ENCODE measurements around the gene KIAA0232.
"Not testable (repeated sequence)": the region's sequence is repeated elsewhere in the genome, so short reads cannot be mapped to it uniquely, and the experiment has no call there.

Gene KIAA0232

GRCh38 chr4:6778435-6778834 is 4.1 kb upstream of the KIAA0232 start:
- DNase-seq, result no peak

DNA sequence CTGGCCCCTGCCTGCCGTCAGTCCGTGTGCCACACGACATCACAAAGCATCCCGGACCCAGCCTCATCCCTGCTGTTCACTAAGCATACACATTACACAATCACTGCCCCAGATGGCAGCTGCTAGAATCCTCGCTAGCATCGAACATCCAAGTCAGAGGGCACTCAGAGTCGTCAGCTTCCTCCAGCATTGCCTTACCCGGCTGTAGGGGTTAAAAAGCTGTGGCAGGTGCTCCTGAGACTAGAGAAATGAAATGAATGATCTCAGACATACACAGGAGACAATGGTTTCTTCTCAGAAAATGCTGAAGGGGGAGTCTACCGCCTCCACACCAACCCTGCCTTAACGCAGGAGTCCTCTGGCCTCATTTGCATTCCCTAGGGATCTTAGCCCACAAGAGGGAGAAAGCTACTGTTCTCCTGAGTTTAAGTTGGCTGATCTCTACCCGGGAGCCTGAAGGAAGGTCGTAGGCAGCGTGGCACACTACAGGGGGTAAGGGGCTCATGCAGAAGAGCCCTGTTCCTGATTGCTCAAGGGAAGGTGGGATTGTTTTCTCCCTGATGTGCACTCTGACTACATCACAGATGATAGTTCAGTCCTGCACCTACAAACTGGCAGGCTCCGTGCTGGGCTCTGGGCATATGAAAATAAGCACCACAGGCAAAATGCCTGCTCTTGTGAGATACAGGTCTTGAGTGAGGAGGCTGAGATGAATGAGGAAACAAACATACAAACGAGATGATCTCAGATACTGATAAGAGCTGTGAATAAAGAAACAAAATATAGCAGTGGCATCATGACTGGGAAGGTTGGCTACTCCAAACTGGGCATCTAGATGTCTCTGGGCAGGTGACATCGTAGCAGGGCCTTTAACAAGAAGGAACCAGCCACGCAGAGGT is 2.6 kb upstream of the KIAA0232 start:
- no peak for DNase-seq

DNA sequence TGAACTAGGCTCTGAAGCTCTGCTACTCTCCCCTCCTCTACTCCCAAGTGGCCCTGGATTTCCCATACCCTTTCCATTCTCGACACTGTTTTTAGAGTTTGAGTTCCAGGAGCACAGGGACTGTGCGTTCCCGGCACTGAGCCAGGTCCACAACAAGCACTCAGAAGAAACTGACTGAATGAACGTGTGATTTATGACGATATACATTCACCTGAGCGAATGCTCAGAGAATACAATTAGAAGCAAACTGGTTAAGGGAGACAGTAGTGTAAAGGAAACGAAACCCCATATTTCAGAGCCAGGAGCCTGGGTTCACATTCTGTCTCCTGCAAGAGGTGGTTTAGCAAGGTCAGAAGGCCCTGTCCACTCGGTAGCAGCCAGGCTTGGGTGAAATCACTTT is 1.4 kb upstream of the KIAA0232 start:
- no peak for DNase-seq

DNA sequence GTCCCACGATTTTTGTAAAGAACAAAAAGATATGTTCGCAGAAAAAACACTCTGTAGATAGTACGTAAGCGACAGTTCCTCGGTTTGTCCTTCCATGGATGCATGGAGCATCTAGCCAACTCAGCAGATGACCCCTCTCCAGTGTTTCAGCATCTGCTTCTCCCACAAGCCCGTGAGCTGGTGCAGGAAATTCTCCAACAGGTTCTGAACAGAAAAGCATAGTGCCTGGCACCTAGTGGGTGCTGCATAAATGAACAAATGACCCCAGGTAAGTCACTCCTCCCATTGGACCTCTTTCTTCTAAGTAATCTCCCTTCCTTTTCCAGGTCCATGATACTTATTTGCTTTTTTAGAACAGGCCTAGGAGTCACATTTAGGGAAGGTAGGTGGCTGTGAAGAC is 966 bp upstream of the KIAA0232 start:
- DNase-seq, result no peak

GRCh38 chr4:6782846-6783110 is 251 bp downstream of the KIAA0232 start:
- DNase-seq, result no peak

DNA sequence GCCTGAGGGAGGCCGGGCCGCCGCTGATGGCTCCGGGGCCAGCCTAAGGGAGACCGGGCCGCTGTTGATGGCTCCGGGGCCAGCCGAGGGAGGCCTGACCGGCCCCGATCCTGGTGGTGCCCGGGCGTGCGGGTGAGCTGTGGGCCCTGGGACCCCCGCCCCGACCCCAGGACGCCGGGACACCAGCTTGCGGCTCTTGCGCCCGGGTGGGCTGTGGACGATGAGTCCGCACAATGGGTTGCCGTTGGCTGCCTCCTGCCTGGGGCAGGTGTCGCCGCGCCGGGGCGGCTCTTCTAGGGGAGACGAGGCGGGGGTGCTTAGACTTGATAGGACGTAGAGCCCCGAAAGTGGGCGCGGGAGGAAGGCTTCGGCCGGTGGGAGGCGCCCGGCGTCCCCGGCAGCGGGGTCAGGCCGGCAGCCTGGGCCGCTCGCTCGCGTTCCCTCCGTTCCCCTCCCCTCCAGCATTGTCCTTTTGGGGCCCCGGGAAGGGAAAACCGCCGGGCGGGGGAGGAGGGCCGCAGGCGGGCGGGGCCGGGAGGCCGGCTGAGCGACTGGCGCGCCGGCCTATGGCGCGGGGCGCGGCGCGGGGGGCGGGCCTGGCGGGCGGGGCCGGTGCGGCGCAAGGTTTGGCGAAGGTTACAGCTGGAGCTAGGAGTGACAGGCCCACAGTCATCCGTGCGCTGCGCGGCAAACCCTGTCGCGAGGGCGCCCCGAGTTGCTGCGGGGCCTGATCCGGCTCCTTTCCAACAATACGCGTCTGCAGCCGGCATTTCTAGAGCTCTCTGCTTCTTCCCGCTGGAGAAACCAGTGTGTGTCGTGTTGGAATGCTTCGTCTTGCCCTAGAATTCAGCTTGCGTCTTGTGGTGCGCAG is 819 bp downstream of the KIAA0232 start:
- peak; percentile 46 for DNase-seq

GRCh38 chr4:6785572-6785925 is 3.0 kb downstream of the KIAA0232 start:
- no peak for DNase-seq

DNA sequence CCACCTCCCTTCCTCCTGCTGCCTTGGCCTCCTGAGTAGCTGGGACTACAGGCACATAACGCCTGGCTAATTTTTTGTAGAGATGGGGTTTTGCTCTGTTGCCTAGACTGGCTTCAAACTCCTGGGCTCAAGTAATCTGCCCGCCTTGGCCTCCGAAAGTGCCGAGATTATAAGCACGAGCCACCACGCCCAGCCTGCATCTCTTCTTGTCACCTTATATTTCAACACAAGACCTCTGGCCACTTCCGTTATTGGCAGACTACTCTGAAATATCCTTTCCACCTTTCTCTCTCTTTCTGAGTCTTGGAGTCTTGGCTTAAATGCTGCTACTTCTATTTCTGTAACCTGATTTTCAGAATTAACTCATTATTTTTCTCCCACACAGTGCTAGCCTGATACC is 5.6 kb downstream of the KIAA0232 start:
- no peak for DNase-seq

DNA sequence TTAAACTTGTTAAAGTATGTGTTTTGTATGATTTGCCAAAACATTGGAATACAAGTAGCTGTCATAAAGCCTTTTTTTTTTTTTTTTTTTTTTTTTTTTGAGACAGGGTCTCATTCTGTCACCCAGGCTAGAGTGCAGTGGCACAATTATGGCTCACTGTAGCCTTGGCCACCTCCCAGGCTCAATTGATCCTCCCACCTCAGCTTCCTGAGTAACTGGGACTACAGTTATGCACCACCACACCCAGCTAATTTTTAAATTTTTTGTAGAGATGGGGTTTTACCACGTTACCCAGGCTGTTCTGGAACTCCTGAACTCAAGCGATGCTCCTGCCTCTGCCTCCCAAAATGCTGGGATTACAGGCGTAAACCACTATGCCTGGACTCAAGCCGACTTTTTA is 8.7 kb downstream of the KIAA0232 start:
- not testable (repeated sequence) for DNase-seq

- DNase-seq, result not testable (repeated sequence)
Measured at GRCh38 chr4:6791796-6792195, 9.3 kb downstream of the KIAA0232 start.

- DNase-seq, result no peak
Measured at GRCh38 chr4:6794189-6794588, 11.7 kb downstream of the KIAA0232 start.

- no peak for DNase-seq
Measured at GRCh38 chr4:6795821-6796220, 13.3 kb downstream of the KIAA0232 start.

GRCh38 chr4:6797368-6797767 is 14.8 kb downstream of the KIAA0232 start:
- not testable (repeated sequence) for DNase-seq

DNA sequence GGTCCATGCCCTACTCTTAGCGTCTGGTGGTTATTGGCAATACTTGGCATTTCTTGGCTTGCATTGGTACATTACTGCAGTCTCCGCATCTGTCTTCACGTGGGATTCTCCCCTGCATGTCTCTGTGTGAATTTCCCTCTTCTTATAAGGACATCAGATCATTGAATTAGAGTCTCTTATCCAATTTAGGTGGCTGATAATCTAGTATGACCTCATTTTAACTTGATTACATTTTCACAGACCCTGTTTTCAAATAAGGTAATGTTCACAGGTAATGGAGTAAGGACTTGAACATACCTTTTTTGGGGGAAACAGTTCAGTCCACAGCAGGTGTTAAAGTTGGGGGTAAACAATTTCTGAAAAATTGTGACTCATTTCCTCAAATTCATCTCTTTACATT is 16.6 kb downstream of the KIAA0232 start:
- DNase-seq, result no peak

DNA sequence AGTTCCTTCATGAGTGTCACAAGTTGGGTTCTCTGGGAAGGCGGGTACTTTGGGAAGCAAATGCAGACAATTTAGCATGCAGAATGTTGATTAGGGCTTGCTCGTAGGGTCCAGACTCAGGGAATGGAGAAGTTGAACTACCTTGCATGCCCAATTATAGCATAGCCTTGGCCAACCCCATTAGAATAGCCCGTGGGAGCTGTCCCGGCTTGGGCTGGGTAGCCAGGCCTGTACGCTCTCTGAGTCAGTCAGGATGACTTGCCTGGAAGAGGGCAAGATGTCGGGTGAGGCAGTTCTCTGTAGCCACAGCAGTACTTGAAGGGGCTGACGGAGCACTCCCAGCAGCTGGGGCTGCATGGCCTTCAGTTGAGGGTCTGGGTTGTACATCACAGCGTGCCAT is 19.5 kb downstream of the KIAA0232 start:
- DNase-seq, result no peak

GRCh38 chr4:6802626-6803025 is 20.1 kb downstream of the KIAA0232 start:
- no peak for DNase-seq

DNA sequence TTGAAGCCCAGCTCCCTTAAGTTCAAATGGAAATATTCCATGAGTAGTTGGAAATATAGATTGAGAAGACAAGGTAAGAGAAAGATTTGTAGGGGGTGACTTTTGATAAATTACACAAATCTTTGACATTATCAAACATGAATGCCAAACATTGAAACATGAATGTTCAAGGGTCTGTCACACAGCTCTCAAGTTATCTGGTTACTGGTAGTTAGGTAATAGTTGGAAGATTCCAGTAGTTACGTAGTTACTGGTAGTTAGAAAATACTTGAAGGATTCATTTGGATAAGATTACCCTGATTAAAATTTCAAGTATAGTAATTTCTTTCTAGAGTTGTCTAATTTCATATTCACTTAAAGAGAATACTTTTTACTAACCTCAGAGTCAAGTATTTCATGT is 20.7 kb downstream of the KIAA0232 start:
- DNase-seq, result no peak

- no peak for DNase-seq
Measured at GRCh38 chr4:6804082-6804752, 21.7 kb downstream of the KIAA0232 start.

DNA sequence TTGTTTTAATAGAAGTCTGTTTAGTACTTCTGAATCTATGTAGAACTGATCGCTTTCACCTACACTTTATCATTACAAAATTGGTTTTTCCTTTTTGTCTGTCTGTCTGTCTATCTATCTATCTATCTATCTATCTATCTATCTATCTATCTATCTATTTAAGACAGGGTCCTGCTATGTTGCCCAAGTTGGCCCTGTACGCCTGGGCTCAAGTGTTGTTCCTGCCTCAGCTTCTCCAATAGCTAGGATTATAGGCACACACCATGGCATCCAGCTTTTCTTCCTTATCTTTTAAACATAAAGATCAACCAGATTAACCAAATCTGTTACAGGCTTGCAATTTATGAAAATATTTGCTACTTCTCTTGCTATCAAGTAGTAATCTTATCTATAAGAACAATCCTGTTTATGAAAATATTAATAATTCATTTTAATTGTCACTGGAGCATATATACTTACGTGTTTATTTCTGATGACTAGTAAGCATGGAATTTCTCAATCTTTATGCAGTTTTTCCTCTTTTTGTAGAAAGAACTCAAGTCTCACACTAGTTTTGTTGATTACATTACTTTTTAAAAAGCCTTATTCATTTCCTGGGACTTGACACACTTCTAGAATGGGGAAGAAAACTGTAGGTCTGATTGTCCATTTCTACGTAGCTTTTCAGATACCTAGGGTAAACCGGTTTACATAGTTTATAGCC is 24.5 kb downstream of the KIAA0232 start:
- no peak for DNase-seq

DNA sequence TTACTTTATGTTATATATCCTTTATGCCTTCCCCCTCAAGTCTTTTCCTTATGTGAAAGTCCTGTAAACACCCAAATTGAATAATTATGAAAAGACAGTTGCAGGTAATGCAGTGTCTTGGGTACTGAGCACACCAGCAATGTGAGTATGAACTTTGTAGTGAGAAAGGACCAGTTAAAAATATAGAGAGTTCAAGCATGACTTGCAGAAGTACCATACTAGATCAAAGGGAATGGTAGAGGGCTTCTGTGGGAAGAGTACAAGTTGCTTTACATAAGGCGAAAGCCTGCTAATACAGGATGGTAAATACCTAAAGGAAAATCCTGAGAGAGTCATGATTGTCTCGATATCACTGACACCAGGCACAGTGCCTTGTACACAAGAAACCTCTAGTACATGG is 25.7 kb downstream of the KIAA0232 start:
- no peak for DNase-seq

GRCh38 chr4:6811165-6811564 is 28.6 kb downstream of the KIAA0232 start:
- DNase-seq, result no peak

DNA sequence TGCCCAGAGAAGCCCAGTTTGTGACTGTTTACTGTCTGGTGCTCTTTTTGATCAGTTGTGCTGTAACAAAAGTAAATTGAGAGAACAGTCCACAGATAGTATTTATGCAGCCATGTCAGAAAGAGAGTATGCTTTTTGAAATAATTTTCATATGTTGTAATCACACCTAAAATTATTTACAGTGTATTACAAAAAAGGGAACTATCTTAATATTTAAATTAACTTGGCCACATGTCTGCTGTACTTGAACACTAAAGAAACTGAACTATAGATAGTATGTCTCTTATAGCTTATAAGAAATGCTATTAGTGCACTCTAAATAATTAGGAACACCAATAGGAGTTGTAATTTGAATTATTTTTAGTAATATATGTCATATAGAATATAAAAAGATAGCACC is 30.2 kb downstream of the KIAA0232 start:
- DNase-seq, result no peak

DNA sequence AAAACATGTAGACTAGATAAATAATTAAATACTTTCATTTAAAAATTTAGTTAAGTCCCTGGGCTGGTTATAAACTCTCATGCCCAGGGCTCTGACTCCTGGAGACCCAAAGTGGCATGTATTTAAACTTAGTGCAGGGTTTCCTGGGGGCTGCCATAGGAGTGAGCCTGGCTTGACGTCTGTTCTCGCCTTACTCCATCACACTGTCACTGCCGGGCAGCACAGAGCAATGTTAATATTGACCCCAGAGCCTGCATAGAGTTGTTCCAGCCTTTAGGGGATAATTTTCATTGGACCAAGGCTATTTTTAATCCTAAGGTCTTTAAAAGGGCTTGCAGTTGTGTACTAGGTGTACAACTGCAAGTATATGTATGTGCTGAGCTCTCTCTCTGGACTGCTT is 31.2 kb downstream of the KIAA0232 start:
- DNase-seq, result no peak
